ENCODE results near the gene ATP8B4.

Gene ATP8B4

GRCh38 chr15:49916998-49917397 lies 202.0 kb downstream of the ATP8B4 start:
- no peak overlapping the region for H3K4me3 ChIP-seq (ENCODE audit: low read depth, low read length)
- no peak for TF ChIP-seq CTCF (IDR thresholded peaks at IDR 0.05; ENCODE audit: insufficient read depth, low read depth, low read length, missing control alignments)
- no peak for DNase-seq (ENCODE audit: low read depth)

- DNase-seq (ENCODE audit: low read depth) = no peak
- TF ChIP-seq CTCF (IDR thresholded peaks at IDR 0.05; ENCODE audit: insufficient read depth, low read depth, low read length, missing control alignments) = no peak
These were observed 203.2 kb downstream of the ATP8B4 start for GRCh38 chr15:49915822-49916221.

GRCh38 chr15:49908933-49909295 lies 210.1 kb downstream of the ATP8B4 start:
- no peak for DNase-seq (ENCODE audit: low read depth)
- TF ChIP-seq CTCF (IDR thresholded peaks at IDR 0.05; ENCODE audit: insufficient read depth, low read depth, low read length, missing control alignments) = no peak
- no peak overlapping the region for H3K4me3 ChIP-seq (ENCODE audit: low read depth, low read length)

More at GRCh38 chr15:49915822-49916221, 203.2 kb downstream of the ATP8B4 start:
- H3K4me3 ChIP-seq (ENCODE audit: low read depth, low read length) = no peak overlapping the region

GRCh38 chr15:49908236-49908932 lies 210.6 kb downstream of the ATP8B4 start:
- TF ChIP-seq CTCF (IDR thresholded peaks at IDR 0.05; ENCODE audit: insufficient read depth, low read depth, low read length, missing control alignments) = no peak
- no peak overlapping the region for H3K4me3 ChIP-seq (ENCODE audit: low read depth, low read length)
- no peak for DNase-seq (ENCODE audit: low read depth)

GRCh38 chr15:49906966-49907365 lies 212.1 kb downstream of the ATP8B4 start:
- TF ChIP-seq CTCF (IDR thresholded peaks at IDR 0.05; ENCODE audit: insufficient read depth, low read depth, low read length, missing control alignments) = no peak

GRCh38 chr15:49905221-49905620 lies 213.8 kb downstream of the ATP8B4 start:
- TF ChIP-seq CTCF (IDR thresholded peaks at IDR 0.05; ENCODE audit: insufficient read depth, low read depth, low read length, missing control alignments) = no peak
- H3K4me3 ChIP-seq (ENCODE audit: low read depth, low read length) = no peak overlapping the region
- DNase-seq (ENCODE audit: low read depth) = no peak

More at GRCh38 chr15:49906966-49907365, 212.1 kb downstream of the ATP8B4 start:
- no peak for DNase-seq (ENCODE audit: low read depth)
- H3K4me3 ChIP-seq (ENCODE audit: low read depth, low read length) = no peak overlapping the region

- DNase-seq (ENCODE audit: low read depth) = no peak
- H3K4me3 ChIP-seq (ENCODE audit: low read depth, low read length) = no peak overlapping the region
- no peak for TF ChIP-seq CTCF (IDR thresholded peaks at IDR 0.05; ENCODE audit: insufficient read depth, low read depth, low read length, missing control alignments)
These were observed 214.7 kb downstream of the ATP8B4 start for GRCh38 chr15:49904296-49904695.
